Muscle layer of colon (tissue), 2 donors: Measurements from ENCODE around the gene SDS.
"Not testable (repeated sequence)": the region's sequence is repeated elsewhere in the genome, so short reads cannot be mapped to it uniquely, and the experiment has no call there.

Source experiments
- H3K27ac ChIP-seq: one replicate; pipeline ENCODE4 v1.7.0; 2013; ENCODE audit warnings: low read depth, mild to moderate bottlenecking, low read length, moderate library complexity
- H3K27me3 ChIP-seq, 2 donors: one replicate each; pipeline ENCODE4 v1.7.0; 2013; ENCODE audit warnings: low read length in 2 of 2, mild to moderate bottlenecking in 2 of 2; ENCODE audit not compliant: insufficient read depth in 2 of 2, control insufficient read depth in 1 of 2
- H3K36me3 ChIP-seq: one replicate; pipeline ENCODE4 v1.7.0; 2013; ENCODE audit warnings: mild to moderate bottlenecking, low read length; ENCODE audit not compliant: insufficient read depth
- H3K4me1 ChIP-seq: one replicate; pipeline ENCODE4 v1.7.0; 2013; ENCODE audit warnings: mild to moderate bottlenecking, low read length; ENCODE audit not compliant: insufficient read depth
- H3K4me3 ChIP-seq, 2 donors: one replicate each; pipeline ENCODE4 v1.7.0; 2013; ENCODE audit warnings: low read length in 2 of 2, low read depth in 1 of 2, mild to moderate bottlenecking in 1 of 2, moderate library complexity in 1 of 2
- H3K9ac ChIP-seq: one replicate; pipeline ENCODE4 v1.7.0; 2013; ENCODE audit warnings: low read length
- H3K9me3 ChIP-seq: one replicate; pipeline ENCODE4 v1.7.0; 2013; ENCODE audit warnings: mild to moderate bottlenecking, low read length
- donor health status: abdominal sarcoma.
- donor health status: Adenocarcinoma of cecum.

SDS gene

GRCh38 chr12:113368331-113368730, 35.4 kb downstream of the SDS start:
- peaks cover 6% of the 10 kb centered on the region for H3K36me3 ChIP-seq
- H3K27ac ChIP-seq, result no peak overlapping the region

GRCh38 chr12:113366827-113367226, 36.9 kb downstream of the SDS start:
- H3K9ac ChIP-seq, result no peak overlapping the region
- H3K4me1 ChIP-seq, result no peaks in the 10 kb centered on the region
- H3K27ac ChIP-seq, result no peak overlapping the region
- no peak overlapping the region for H3K4me3 ChIP-seq
- no peaks in the 10 kb centered on the region for H3K9me3 ChIP-seq
- H3K36me3 ChIP-seq, result no peaks in the 10 kb centered on the region
- H3K27me3 ChIP-seq, result no peaks in the 10 kb centered on the region

More at GRCh38 chr12:113368331-113368730, 35.4 kb downstream of the SDS start:
- Histone ChIP-seq H3K9me3 (no peaks in the 10 kb centered on the region), H3K4me1 (no peaks in the 10 kb centered on the region), H3K9ac (no peak overlapping the region), H3K4me3 (no peak overlapping the region), H3K27me3 (no peaks in the 10 kb centered on the region)

GRCh38 chr12:113365639-113366395, 37.9 kb downstream of the SDS start:
- no peak overlapping the region for H3K9ac ChIP-seq

GRCh38 chr12:113364698-113365097, 39.0 kb downstream of the SDS start:
- Histone ChIP-seq H3K27ac (no peak overlapping the region), H3K9me3 (no peaks in the 10 kb centered on the region), H3K4me1 (peaks cover 7% of the 10 kb centered on the region), H3K4me3 (no peak overlapping the region), H3K9ac (no peak overlapping the region), H3K36me3 (no peaks in the 10 kb centered on the region), H3K27me3 (no peaks in the 10 kb centered on the region)

More at GRCh38 chr12:113365639-113366395, 37.9 kb downstream of the SDS start:
- no peaks in the 10 kb centered on the region for H3K9me3 ChIP-seq
- no peaks in the 10 kb centered on the region for H3K27me3 ChIP-seq
- no peaks in the 10 kb centered on the region for H3K36me3 ChIP-seq
- H3K4me1 ChIP-seq, result no peaks in the 10 kb centered on the region
- H3K27ac ChIP-seq, result no peak overlapping the region
- no peak overlapping the region for H3K4me3 ChIP-seq

- Histone ChIP-seq H3K9ac (no peak overlapping the region), H3K27me3 (no peaks in the 10 kb centered on the region), H3K27ac (no peak overlapping the region)
Observed at GRCh38 chr12:113361574-113362370, 41.9 kb downstream of the SDS start.

GRCh38 chr12:113359939-113360748, 43.5 kb downstream of the SDS start:
- Histone ChIP-seq H3K9me3 (no peaks in the 10 kb centered on the region), H3K27ac (no peak overlapping the region), H3K36me3 (no peaks in the 10 kb centered on the region), H3K27me3 (no peaks in the 10 kb centered on the region), H3K9ac (no peak overlapping the region), H3K4me1 (peaks cover 15% of the 10 kb centered on the region), H3K4me3 (no peak overlapping the region)

More at GRCh38 chr12:113361574-113362370, 41.9 kb downstream of the SDS start:
- Histone ChIP-seq H3K36me3 (no peaks in the 10 kb centered on the region), H3K9me3 (no peaks in the 10 kb centered on the region), H3K4me1 (peaks cover 15% of the 10 kb centered on the region), H3K4me3 (no peak overlapping the region)

GRCh38 chr12:113359133-113359938, 44.4 kb downstream of the SDS start:
- peaks cover 15% of the 10 kb centered on the region for H3K4me1 ChIP-seq
- H3K9me3 ChIP-seq, result no peaks in the 10 kb centered on the region
- peak overlapping the region; percentile 81 for H3K27ac ChIP-seq
- peak overlapping the region; percentile 49 for H3K9ac ChIP-seq
- peak overlapping the region; percentile 69 for H3K4me3 ChIP-seq
- H3K36me3 ChIP-seq, result no peaks in the 10 kb centered on the region
- no peaks in the 10 kb centered on the region for H3K27me3 ChIP-seq

- H3K36me3 ChIP-seq, result no peaks in the 10 kb centered on the region
- no peaks in the 10 kb centered on the region for H3K9me3 ChIP-seq
- no peaks in the 10 kb centered on the region for H3K27me3 ChIP-seq
- H3K9ac ChIP-seq, result peak within 1 kb of the TSS; percentile 49
- peak within 1 kb of the TSS; percentile 81 for H3K27ac ChIP-seq
- peaks cover 15% of the 10 kb centered on the region for H3K4me1 ChIP-seq
- peak within 1 kb of the TSS; percentile 69 for H3K4me3 ChIP-seq
Observed at GRCh38 chr12:113358381-113359132, 45.1 kb downstream of the SDS start, which contains the start of gene PLBD2. Gene PLBD2, plus strand, starts transcription at chr12:113358587. Its CDS starts 14 bp downstream, at chr12:113358601.

GRCh38 chr12:113354192-113354591, 49.5 kb downstream of the SDS start:
- H3K27ac ChIP-seq, H3K4me3 ChIP-seq, H3K27me3 ChIP-seq, H3K4me1 ChIP-seq, H3K36me3 ChIP-seq, H3K9me3 ChIP-seq, H3K9ac ChIP-seq: not testable (repeated sequence)

- Histone ChIP-seq H3K4me1 (no peaks in the 10 kb centered on the region), H3K4me3 (no peak overlapping the region), H3K9me3 (no peaks in the 10 kb centered on the region), H3K9ac (no peak overlapping the region), H3K27ac (no peak overlapping the region), H3K36me3 (no peaks in the 10 kb centered on the region), H3K27me3 (no peaks in the 10 kb centered on the region)
Observed at GRCh38 chr12:113351089-113351488, 52.6 kb downstream of the SDS start.
